MM.1S (cell line): ENCODE measurements around the gene SORCS2.

Experiments
- DNase-seq: peaks from one replicate; pipeline ENCODE4 v3.0.0-alpha.2; 2015
- H2AFZ ChIP-seq: fragments of 300-600 bp; sonication (generic); 2 replicates; pipeline ENCODE4 v1.6.0; 2016; ENCODE audit warnings: antibody characterized with exemption, low read length
- H3F3A ChIP-seq: fragments of 300-600 bp; sonication (generic); 2 replicates; pipeline ENCODE4 v1.6.1; 2016; ENCODE audit warnings: mild to moderate bottlenecking, antibody characterized with exemption, low read length, moderate library complexity, mixed read lengths; ENCODE audit not compliant: insufficient read depth
- H3K27ac ChIP-seq: fragments of 300-600 bp; sonication (generic); 2 replicates; pipeline ENCODE4 v1.5.1; 2016; ENCODE audit warnings: mild to moderate bottlenecking, low read length
- H3K27me3 ChIP-seq: fragments of 300-600 bp; sonication (generic); replicated peaks from 2 replicates; pipeline ENCODE4 v1.6.0; 2016; ENCODE audit warnings: low read length; ENCODE audit not compliant: insufficient read depth
- H3K36me3 ChIP-seq: fragments of 300-600 bp; sonication (generic); replicated peaks from 2 replicates; pipeline ENCODE4 v1.6.1; 2016; ENCODE audit warnings: mild to moderate bottlenecking, low read length, mixed read lengths; ENCODE audit not compliant: insufficient read depth
- H3K4me1 ChIP-seq: fragments of 300-600 bp; sonication (generic); 2 replicates; pipeline ENCODE4 v1.6.1; 2016; ENCODE audit warnings: low read length, mixed read lengths
- H3K4me2 ChIP-seq: fragments of 300-600 bp; sonication (generic); 2 replicates; pipeline ENCODE4 v1.6.0; 2016; ENCODE audit warnings: low read depth, low read length
- H3K4me3 ChIP-seq: fragments of 300-600 bp; sonication (generic); 2 replicates; pipeline ENCODE4 v1.5.1; 2016; ENCODE audit warnings: low read length, mixed read lengths
- H3K79me2 ChIP-seq: fragments of 300-600 bp; sonication (generic); 2 replicates; pipeline ENCODE4 v1.6.1; 2016; ENCODE audit warnings: mixed run types, low read length, mixed read lengths
- H3K9ac ChIP-seq: fragments of 300-600 bp; sonication (generic); 2 replicates; pipeline ENCODE4 v1.6.1; 2016; ENCODE audit warnings: low read length, mixed read lengths
- H3K9me2 ChIP-seq: fragments of 300-600 bp; sonication (generic); replicated peaks from 2 replicates; pipeline ENCODE4 v1.6.1; 2016; ENCODE audit warnings: mild to moderate bottlenecking, low read length, mixed read lengths; ENCODE audit not compliant: insufficient read depth
- H3K9me3 ChIP-seq: fragments of 300-600 bp; sonication (generic); replicated peaks from 2 replicates; pipeline ENCODE4 v1.6.1; 2016; ENCODE audit warnings: mild to moderate bottlenecking, low read length, mixed read lengths; ENCODE audit not compliant: insufficient read depth
- H4K20me1 ChIP-seq: fragments of 300-600 bp; sonication (generic); 2 replicates; pipeline ENCODE4 v1.6.1; 2016; ENCODE audit warnings: mild to moderate bottlenecking, low read length, moderate library complexity, mixed read lengths; ENCODE audit not compliant: insufficient read depth
- EZH2 ChIP-seq: fragments of 300-600 bp; sonication (generic); optimal IDR thresholded peaks from 2 replicates; pipeline ENCODE3; 2017; ENCODE audit warnings: low read depth, mild to moderate bottlenecking, antibody characterized with exemption, low read length, mixed read lengths
- EZH2phosphoT487 ChIP-seq: fragments of 300-600 bp; sonication (generic); IDR thresholded peaks from 2 replicates; pipeline ENCODE4 v1.6.1; 2018; ENCODE audit warnings: antibody characterized with exemption, low read length
- TF ChIP-seq, protein P1 (sequence below): fragments of 300-600 bp; sonication (generic); IDR thresholded peaks from 2 replicates; pipeline ENCODE4 v1.5.1; 2016; ENCODE audit warnings: antibody characterized with exemption, low read length, mixed read lengths

The SORCS2 gene

DNA sequence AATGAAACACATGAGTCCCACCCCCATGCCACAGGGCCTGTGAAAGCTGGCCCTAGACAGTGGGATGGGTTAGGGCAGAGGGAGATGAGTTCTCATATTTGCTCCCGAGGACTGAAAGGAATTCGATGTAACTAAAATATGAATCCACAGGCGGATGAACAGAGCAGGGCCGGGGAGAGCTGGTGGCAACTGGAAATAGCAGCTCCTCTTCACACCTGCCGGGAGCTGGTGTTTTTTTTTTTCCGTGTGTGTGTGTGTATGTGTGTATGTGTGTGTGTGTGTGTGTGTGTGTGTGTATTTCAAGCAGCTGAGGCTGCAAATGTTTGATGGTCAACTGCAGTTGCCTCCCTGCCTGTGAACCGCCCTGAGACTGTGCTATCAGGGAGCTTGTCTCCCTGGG, 357.5 kb downstream of the SORCS2 start:
- Histone ChIP-seq H3K9me3 (no peaks in the 10 kb centered on the region), H3K9ac (no peak overlapping the region), H3K9me2 (no peaks in the 10 kb centered on the region), H3K27me3 (peaks cover 60% of the 10 kb centered on the region), H3K4me2 (no peak overlapping the region), H3K4me3 (no peak overlapping the region), H3K4me1 (no peaks in the 10 kb centered on the region), H2AFZ (no peak overlapping the region), H3K36me3 (no peaks in the 10 kb centered on the region), H4K20me1 (no peaks in the 10 kb centered on the region), H3F3A (no peaks in the 10 kb centered on the region), H3K79me2 (no peaks in the 10 kb centered on the region), H3K27ac (no peak overlapping the region)
- no peak for DNase-seq
- TF ChIP-seq, protein P1, sequence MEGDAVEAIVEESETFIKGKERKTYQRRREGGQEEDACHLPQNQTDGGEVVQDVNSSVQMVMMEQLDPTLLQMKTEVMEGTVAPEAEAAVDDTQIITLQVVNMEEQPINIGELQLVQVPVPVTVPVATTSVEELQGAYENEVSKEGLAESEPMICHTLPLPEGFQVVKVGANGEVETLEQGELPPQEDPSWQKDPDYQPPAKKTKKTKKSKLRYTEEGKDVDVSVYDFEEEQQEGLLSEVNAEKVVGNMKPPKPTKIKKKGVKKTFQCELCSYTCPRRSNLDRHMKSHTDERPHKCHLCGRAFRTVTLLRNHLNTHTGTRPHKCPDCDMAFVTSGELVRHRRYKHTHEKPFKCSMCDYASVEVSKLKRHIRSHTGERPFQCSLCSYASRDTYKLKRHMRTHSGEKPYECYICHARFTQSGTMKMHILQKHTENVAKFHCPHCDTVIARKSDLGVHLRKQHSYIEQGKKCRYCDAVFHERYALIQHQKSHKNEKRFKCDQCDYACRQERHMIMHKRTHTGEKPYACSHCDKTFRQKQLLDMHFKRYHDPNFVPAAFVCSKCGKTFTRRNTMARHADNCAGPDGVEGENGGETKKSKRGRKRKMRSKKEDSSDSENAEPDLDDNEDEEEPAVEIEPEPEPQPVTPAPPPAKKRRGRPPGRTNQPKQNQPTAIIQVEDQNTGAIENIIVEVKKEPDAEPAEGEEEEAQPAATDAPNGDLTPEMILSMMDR, result no peak
- TF ChIP-seq EZH2, result no peak
- TF ChIP-seq EZH2phosphoT487, result no peak

DNA sequence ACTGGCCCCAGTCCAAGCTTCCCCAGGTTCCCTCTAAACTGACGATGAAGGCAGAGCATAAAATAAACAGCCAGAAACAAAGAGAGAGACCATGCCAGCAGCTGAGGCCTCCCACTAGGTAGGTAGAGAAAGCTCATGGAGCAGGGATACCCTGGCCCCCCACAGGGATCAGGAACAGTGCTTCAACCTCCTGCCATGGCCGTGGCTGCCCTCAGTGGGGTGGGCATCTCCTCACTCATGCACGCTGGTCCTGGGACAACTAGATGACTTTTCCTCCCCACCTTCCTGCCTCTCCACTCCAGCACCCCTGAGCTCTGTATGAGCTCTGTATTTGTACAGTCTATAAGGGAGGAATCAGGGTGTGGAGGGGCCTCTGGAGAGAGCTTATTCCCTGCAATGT, 360.1 kb downstream of the SORCS2 start:
- H3F3A ChIP-seq, result no peaks in the 10 kb centered on the region
- no peaks in the 10 kb centered on the region for H3K4me1 ChIP-seq
- H3K9ac ChIP-seq, result no peak overlapping the region
- H3K9me2 ChIP-seq, result no peaks in the 10 kb centered on the region
- H2AFZ ChIP-seq, result no peak overlapping the region
- no peak overlapping the region for H3K4me3 ChIP-seq
- H3K79me2 ChIP-seq, result no peaks in the 10 kb centered on the region
- no peak overlapping the region for H3K27ac ChIP-seq
- H3K9me3 ChIP-seq, result no peaks in the 10 kb centered on the region
- no peak overlapping the region for H3K4me2 ChIP-seq
- no peaks in the 10 kb centered on the region for H3K36me3 ChIP-seq
- peaks cover 39% of the 10 kb centered on the region for H3K27me3 ChIP-seq
- TF ChIP-seq EZH2phosphoT487, result no peak
- H4K20me1 ChIP-seq, result no peaks in the 10 kb centered on the region
- DNase-seq, result no peak

DNA sequence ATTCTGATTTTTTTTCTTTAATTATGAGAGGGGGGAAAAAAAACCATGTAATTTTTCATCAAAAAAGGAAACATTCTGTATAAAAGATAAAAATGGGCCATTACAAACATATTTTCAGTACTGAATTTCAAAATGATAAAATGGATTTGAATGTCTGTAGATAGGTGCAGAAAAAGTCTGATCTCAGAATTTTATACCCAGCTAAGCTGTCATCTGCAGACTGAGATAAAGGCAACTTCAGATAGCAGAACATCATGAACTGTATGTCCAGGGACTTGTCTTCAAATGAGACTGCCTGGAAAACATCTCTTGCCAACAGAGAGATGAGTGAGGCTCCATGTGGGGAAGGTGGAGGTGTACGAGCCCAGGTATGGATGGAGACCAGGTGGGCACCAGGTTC, 360.9 kb downstream of the SORCS2 start:
- no peak overlapping the region for H2AFZ ChIP-seq
- H3K4me2 ChIP-seq, result no peak overlapping the region
- H3K79me2 ChIP-seq, result no peaks in the 10 kb centered on the region
- H3F3A ChIP-seq, result no peaks in the 10 kb centered on the region
- H3K4me1 ChIP-seq, result no peaks in the 10 kb centered on the region
- DNase-seq, result no peak
- H3K4me3 ChIP-seq, result no peak overlapping the region
- H4K20me1 ChIP-seq, result no peaks in the 10 kb centered on the region
- TF ChIP-seq, protein P1, result no peak
- no peak for TF ChIP-seq EZH2
- H3K36me3 ChIP-seq, result no peaks in the 10 kb centered on the region
- no peak overlapping the region for H3K9ac ChIP-seq
- peaks cover 31% of the 10 kb centered on the region for H3K27me3 ChIP-seq
- no peaks in the 10 kb centered on the region for H3K9me3 ChIP-seq
- no peak overlapping the region for H3K27ac ChIP-seq
- H3K9me2 ChIP-seq, result no peaks in the 10 kb centered on the region

DNA sequence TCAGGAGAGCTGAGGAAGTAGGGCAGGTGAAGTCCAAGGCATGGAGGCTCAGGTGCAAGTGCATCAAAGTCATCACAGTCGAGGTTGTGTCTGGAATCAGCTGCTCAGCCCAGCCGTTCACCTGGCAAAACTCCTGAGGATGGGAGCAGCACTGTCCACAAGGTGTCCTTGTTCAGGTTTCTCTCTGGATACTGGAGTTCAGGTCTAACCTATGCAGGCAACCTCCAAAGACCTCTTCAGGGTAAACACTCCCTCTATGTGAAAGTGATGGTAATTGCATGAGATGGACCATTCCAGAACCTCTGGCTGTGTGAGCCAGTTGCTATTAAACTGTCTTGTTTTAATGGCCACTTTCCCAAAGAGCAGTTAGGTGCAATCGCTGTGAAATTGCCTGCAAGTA, 362.6 kb downstream of the SORCS2 start:
- no peaks in the 10 kb centered on the region for H3F3A ChIP-seq
- no peak overlapping the region for H2AFZ ChIP-seq
- no peaks in the 10 kb centered on the region for H3K9me2 ChIP-seq
- no peaks in the 10 kb centered on the region for H3K4me1 ChIP-seq
- no peak overlapping the region for H3K4me3 ChIP-seq
- H3K27me3 ChIP-seq, result peaks cover 19% of the 10 kb centered on the region
- no peaks in the 10 kb centered on the region for H3K9me3 ChIP-seq
- no peak for DNase-seq
- no peak overlapping the region for H3K4me2 ChIP-seq
- no peaks in the 10 kb centered on the region for H4K20me1 ChIP-seq
- H3K36me3 ChIP-seq, result no peaks in the 10 kb centered on the region
- no peak overlapping the region for H3K27ac ChIP-seq
- TF ChIP-seq EZH2, result no peak
- TF ChIP-seq, protein P1, result no peak
- TF ChIP-seq EZH2phosphoT487, result no peak
- H3K79me2 ChIP-seq, result no peaks in the 10 kb centered on the region
- H3K9ac ChIP-seq, result no peak overlapping the region
